KOPT-K1 (cell line): ENCODE measurements around the gene CYB5D1.

Experiments used
- H3K27ac ChIP-seq: fragments of 200-600 bp; sonication (generic); 2 replicates; pipeline ENCODE4 v1.5.1; 2016; ENCODE audit warnings: antibody characterized with exemption, mild to moderate bottlenecking, low read depth, low read length; ENCODE audit not compliant: poor library complexity, severe bottlenecking
- H3K36me3 ChIP-seq: fragments of 200-600 bp; sonication (generic); 2 replicates; pipeline ENCODE4 v1.5.1; 2017; ENCODE audit warnings: antibody characterized with exemption, mild to moderate bottlenecking, low read length, moderate library complexity; ENCODE audit not compliant: insufficient read depth
- H3K9me3 ChIP-seq: fragments of 200-600 bp; sonication (generic); 2 replicates; pipeline ENCODE4 v1.5.1; 2017; ENCODE audit warnings: antibody characterized with exemption, low read length, mild to moderate bottlenecking; ENCODE audit not compliant: insufficient read depth, poor library complexity, severe bottlenecking

Gene CYB5D1

DNA sequence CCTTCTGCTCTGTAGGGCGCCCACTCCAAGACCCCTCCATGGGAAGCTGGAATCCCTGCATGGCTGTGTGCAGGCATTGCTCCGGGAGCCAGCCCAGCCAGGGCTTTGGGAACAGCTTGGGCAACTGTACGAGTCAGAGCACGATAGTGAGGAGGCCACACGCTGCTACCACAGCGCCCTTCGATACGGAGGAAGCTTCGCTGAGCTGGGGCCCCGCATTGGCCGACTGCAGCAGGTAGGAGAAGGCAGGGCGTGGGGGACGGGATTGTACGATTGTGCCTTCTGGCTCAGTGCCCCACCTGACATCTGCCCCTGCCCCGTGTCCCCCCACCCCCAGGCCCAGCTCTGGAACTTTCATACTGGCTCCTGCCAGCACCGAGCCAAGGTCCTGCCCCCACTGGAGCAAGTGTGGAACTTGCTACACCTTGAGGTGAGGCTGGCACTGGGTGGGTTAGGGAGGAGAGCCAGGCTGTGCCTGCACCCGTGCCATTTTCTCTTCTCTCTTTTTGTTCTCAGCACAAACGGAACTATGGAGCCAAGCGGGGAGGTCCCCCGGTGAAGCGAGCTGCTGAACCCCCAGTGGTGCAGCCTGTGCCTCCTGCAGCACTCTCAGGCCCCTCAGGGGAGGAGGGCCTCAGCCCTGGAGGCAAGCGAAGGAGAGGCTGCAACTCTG is 11.6 kb upstream of the CYB5D1 start:
- Histone ChIP-seq H3K9me3 (no peaks in the 10 kb centered on the region), H3K27ac (no peak overlapping the region), H3K36me3 (peaks cover 58% of the 10 kb centered on the region)

DNA sequence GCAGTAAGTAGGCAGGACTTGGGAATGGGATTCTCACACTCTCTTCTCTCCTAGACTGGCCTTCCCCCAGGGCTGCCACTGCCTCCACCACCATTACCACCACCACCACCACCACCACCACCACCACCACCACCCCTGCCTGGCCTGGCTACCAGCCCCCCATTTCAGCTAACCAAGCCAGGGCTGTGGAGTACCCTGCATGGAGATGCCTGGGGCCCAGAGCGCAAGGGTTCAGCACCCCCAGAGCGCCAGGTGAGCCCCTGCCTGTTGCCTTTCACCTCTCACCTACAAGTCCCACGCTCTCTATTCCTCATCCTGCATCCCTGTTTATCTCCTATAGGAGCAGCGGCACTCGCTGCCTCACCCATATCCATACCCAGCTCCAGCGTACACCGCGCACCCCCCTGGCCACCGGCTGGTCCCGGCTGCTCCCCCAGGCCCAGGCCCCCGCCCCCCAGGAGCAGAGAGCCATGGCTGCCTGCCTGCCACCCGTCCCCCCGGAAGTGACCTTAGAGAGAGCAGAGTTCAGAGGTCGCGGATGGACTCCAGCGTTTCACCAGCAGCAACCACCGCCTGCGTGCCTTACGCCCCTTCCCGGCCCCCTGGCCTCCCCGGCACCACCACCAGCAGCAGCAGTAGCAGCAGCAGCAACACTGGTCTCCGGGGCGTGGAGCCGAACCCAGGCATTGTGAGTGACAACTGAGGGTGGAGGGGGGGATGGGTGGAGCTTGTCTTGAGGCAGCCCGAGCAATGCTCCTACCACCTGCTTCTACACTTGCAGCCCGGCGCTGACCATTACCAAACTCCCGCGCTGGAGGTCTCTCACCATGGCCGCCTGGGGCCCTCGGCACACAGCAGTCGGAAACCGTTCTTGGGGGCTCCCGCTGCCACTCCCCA is 10.8 kb upstream of the CYB5D1 start:
- no peak overlapping the region for H3K27ac ChIP-seq
- H3K9me3 ChIP-seq, result no peaks in the 10 kb centered on the region
- peaks cover 63% of the 10 kb centered on the region for H3K36me3 ChIP-seq

DNA sequence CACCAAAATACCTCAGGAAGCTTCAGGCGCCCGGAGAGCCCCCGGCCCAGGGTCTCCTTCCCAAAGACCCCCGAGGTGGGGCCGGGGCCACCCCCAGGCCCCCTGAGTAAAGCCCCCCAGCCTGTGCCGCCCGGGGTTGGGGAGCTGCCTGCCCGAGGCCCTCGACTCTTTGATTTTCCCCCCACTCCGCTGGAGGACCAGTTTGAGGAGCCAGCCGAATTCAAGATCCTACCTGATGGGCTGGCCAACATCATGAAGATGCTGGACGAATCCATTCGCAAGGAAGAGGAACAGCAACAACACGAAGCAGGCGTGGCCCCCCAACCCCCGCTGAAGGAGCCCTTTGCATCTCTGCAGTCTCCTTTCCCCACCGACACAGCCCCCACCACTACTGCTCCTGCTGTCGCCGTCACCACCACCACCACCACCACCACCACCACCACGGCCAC is 9.6 kb upstream of the CYB5D1 start:
- H3K36me3 ChIP-seq, result peaks cover 75% of the 10 kb centered on the region

GRCh38 chr17:7848739-7849129 is 9.1 kb upstream of the CYB5D1 start:
- Histone ChIP-seq H3K36me3 (peaks cover 78% of the 10 kb centered on the region), H3K9me3 (no peaks in the 10 kb centered on the region), H3K27ac (no peak overlapping the region)

More for the DNA sequence above, 9.6 kb upstream of the CYB5D1 start:
- Histone ChIP-seq H3K27ac (no peak overlapping the region), H3K9me3 (no peaks in the 10 kb centered on the region)

DNA sequence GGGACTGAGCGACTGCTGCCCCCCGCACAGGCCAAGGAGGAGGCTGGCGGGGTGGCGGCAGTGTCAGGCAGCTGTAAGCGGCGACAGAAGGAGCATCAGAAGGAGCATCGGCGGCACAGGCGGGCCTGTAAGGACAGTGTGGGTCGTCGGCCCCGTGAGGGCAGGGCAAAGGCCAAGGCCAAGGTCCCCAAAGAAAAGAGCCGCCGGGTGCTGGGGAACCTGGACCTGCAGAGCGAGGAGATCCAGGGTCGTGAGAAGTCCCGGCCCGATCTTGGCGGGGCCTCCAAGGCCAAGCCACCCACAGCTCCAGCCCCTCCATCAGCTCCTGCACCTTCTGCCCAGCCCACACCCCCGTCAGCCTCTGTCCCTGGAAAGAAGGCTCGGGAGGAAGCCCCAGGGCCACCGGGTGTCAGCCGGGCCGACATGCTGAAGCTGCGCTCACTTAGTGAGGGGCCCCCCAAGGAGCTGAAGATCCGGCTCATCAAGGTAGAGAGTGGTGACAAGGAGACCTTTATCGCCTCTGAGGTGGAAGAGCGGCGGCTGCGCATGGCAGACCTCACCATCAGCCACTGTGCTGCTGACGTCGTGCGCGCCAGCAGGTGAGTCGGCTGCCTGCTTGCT is 8.6 kb upstream of the CYB5D1 start:
- Histone ChIP-seq H3K9me3 (no peaks in the 10 kb centered on the region), H3K27ac (no peak overlapping the region), H3K36me3 (peaks cover 82% of the 10 kb centered on the region)

- H3K27ac ChIP-seq, result no peak overlapping the region
- H3K9me3 ChIP-seq, result no peaks in the 10 kb centered on the region
- peaks cover 82% of the 10 kb centered on the region for H3K36me3 ChIP-seq
Observed at GRCh38 chr17:7849751-7850504, 7.9 kb upstream of the CYB5D1 start.

DNA sequence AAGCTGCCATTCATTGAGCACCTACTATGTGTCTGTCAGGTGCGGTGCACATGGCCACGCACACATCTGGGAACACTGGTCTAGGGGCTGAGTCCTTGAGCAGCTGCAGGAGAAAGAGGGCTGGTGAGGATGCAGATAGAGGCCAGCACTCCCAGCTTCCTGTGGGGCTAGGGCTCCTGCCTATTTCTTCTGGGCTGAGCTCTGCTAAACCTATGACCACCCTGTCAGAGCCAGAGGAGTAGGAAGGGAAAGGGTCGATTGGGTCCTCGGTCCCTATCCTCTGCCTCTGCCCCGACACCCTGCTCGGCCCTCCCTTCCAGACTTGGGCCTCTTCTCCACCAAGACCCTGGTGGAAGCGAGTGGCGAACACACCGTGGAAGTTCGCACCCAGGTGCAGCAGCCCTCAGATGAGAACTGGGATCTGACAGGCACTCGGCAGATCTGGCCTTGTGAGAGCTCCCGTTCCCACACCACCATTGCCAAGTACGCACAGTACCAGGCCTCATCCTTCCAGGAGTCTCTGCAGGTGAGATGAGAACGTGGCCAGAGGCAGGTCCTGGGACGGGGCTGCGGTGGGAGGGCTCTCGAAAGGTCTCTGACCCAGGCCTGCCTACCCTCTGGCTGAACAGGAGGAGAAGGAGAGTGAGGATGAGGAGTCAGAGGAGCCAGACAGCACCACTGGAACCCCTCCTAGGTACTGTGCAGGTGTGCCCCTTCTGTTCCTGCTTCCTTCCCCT is 6.9 kb upstream of the CYB5D1 start:
- Histone ChIP-seq H3K36me3 (peaks cover 80% of the 10 kb centered on the region), H3K27ac (no peak overlapping the region), H3K9me3 (no peaks in the 10 kb centered on the region)

GRCh38 chr17:7851438-7852261 is 6.2 kb upstream of the CYB5D1 start:
- Histone ChIP-seq H3K36me3 (peaks cover 74% of the 10 kb centered on the region), H3K27ac (no peak overlapping the region), H3K9me3 (no peaks in the 10 kb centered on the region)

DNA sequence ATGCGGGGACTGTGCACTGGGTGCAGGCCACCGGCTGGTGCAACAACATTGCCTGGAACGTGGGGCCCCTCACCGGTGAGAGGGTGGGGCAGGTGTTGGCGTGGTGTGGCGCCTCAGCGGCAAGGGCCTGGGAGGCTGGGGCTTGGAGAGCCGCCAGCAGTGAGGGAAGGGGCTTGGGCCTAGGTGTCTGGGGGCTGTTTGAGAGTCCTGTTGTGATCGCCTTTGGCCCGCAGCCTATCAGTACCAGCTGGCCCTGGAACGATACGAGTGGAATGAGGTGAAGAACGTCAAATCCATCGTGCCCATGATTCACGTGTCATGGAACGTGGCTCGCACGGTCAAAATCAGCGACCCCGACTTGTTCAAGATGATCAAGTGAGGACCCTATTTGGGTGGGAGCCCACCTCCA is 5.5 kb upstream of the CYB5D1 start:
- Histone ChIP-seq H3K27ac (no peak overlapping the region), H3K9me3 (no peaks in the 10 kb centered on the region), H3K36me3 (peaks cover 68% of the 10 kb centered on the region)

GRCh38 chr17:7852919-7853690 is 4.7 kb upstream of the CYB5D1 start:
- Histone ChIP-seq H3K27ac (no peak overlapping the region), H3K36me3 (peaks cover 61% of the 10 kb centered on the region), H3K9me3 (no peaks in the 10 kb centered on the region)

DNA sequence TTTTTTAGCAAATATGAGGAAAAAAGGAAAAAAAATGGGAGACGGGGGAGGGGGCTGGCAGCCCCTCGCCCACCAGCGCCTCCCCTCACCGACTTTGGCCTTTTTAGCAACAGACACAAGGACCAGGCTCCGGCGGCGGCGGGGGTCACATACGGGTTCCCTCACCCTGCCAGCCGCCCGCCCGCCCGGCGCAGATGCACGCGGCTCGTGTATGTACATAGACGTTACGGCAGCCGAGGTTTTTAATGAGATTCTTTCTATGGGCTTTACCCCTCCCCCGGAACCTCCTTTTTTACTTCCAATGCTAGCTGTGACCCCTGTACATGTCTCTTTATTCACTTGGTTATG is 4.1 kb upstream of the CYB5D1 start:
- Histone ChIP-seq H3K36me3 (peaks cover 56% of the 10 kb centered on the region), H3K27ac (no peak overlapping the region), H3K9me3 (no peaks in the 10 kb centered on the region)

GRCh38 chr17:7854078-7854777 is 3.6 kb upstream of the CYB5D1 start:
- Histone ChIP-seq H3K27ac (no peak overlapping the region), H3K9me3 (no peaks in the 10 kb centered on the region), H3K36me3 (peaks cover 51% of the 10 kb centered on the region)
